B cell (primary cell): ENCODE results near the gene CCNL1.

ENCODE experiments used
- EZH2 ChIP-seq: IDR thresholded peaks from 2 replicates; pipeline ENCODE4 v1.6.1; 2012; ENCODE audit warnings: borderline replicate concordance, low read depth, mild to moderate bottlenecking, moderate library complexity, low read length; ENCODE audit not compliant: insufficient read depth, poor library complexity, severe bottlenecking
- TF ChIP-seq, protein P1 (sequence below): fragments of 200-600 bp; IDR thresholded peaks from one replicate; pipeline ENCODE4 v1.8.0; 2022; ENCODE audit warnings: antibody characterized with exemption, mild to moderate bottlenecking

DNA sequence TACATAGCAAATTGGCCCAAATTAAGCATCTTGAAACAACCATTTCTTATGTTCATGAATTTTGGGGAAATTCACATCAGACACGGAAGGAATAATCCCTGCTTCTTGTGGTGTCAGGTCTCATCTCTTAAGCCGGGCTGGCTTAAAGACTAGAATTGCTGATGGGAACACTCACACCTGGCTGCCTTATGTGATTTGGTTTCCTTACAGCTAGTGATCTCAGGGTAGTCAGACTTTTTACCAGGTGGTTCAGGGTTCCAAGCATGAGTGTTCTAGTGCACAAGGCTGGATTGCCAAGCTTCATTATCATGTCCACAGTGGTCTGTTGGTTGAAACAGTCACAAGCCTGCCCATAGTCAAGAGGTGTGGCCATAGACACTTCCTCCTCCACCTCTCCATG is 20.3 kb upstream of the CCNL1 start:
- TF ChIP-seq, protein P1, sequence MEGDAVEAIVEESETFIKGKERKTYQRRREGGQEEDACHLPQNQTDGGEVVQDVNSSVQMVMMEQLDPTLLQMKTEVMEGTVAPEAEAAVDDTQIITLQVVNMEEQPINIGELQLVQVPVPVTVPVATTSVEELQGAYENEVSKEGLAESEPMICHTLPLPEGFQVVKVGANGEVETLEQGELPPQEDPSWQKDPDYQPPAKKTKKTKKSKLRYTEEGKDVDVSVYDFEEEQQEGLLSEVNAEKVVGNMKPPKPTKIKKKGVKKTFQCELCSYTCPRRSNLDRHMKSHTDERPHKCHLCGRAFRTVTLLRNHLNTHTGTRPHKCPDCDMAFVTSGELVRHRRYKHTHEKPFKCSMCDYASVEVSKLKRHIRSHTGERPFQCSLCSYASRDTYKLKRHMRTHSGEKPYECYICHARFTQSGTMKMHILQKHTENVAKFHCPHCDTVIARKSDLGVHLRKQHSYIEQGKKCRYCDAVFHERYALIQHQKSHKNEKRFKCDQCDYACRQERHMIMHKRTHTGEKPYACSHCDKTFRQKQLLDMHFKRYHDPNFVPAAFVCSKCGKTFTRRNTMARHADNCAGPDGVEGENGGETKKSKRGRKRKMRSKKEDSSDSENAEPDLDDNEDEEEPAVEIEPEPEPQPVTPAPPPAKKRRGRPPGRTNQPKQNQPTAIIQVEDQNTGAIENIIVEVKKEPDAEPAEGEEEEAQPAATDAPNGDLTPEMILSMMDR: no peak
- no peak for TF ChIP-seq EZH2
